ENCODE results near the gene MAX. TPM values are rescaled to one million over a fixed set of nuclear protein-coding genes. Genes with fewer than 3 reads are reported as not detected.

MAX gene
- total and polyA plus RNA-seq, 2 of the 4 experiments (the other 2 are of a cell fraction): 45.2 to 51.8 TPM

DNA sequence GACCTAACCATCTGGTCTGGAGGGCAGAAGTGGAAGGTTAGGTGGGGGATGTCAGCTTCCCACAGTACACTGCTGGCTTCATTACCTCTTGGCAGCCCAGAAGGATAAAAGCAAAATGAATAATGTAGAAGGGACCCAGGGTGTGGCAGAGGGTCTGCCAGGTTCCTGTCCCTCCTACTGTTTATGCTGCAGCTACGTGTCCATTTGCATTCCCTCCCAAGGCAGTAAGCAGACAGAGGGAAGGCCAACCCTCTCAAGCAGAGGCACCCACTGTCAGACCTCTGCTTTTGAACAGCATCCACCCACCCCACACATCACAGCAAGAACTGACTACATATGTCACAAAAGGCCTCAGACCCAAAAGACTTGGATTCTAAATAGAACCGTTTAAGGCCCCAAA, 19.4 kb downstream of the MAX start:
- ATAC-seq (ENCODE audit: low read depth) (no peak), DNase-seq (no peak)
- H2BK15ac ChIP-seq (ENCODE audit: low read depth, low read length): no peak overlapping the region
- WGBS, 2 experiments (ENCODE audit: extremely low coverage in 2 of 2, insufficient read length in 1 of 2): no CpG with 5 or more reads among the region's 2 CpGs
- H4K20me1 ChIP-seq (ENCODE audit: insufficient read depth, low read length): peaks cover 6% of the 10 kb centered on the region; the same call in 1 of the 2 replicates
- ChIA-PET POLR2A (ENCODE audit: unreplicated experiment) (no interaction called here), CTCF (no interaction called here)
- no peak overlapping the region for H3K56ac ChIP-seq (ENCODE audit: extremely low read depth, insufficient read depth, low read length)
- H2AK5ac ChIP-seq (ENCODE audit: low read depth, low read length): no peak overlapping the region
- H3K23ac ChIP-seq (ENCODE audit: low read depth, low read length): no peak overlapping the region
- peaks cover 42 to 58% of the 10 kb centered on the region in 2 experiments for H3K79me1 ChIP-seq (ENCODE audit: low read depth in 1 of 2, low read length in 2 of 2)
- no peak overlapping the region for H2BK20ac ChIP-seq (ENCODE audit: low read depth, low read length)
- H3K4me1 ChIP-seq (ENCODE audit: control insufficient read depth, insufficient read depth, low read length): 0 out of 2 replicates have a peak, but pooled peaks cover 2% of the 10 kb centered on the region
- no peak overlapping the region for H2AFZ ChIP-seq (replicated peaks; ENCODE audit: low read length, poor library complexity)
- in situ Hi-C loops (cut with MboI; ENCODE audit: low sequenced_read_pairs) (no loop called here), dilution Hi-C loops (cut with HindIII; ENCODE audit: low sequenced_read_pairs, unreplicated experiment) (no loop called here), intact Hi-C loops (cut with micrococcal nuclease) (no loop called here)
- no peak overlapping the region for H3K9ac ChIP-seq (ENCODE audit: low read depth, low read length)
- no peak overlapping the region for H3K18ac ChIP-seq (ENCODE audit: low read depth, low read length)
- H3K4ac ChIP-seq (ENCODE audit: low read depth, low read length): no peak overlapping the region
- H2BK120ac ChIP-seq (ENCODE audit: low read depth, low read length): no peak overlapping the region
- H3K27me3 ChIP-seq (ENCODE audit: control insufficient read depth, insufficient read depth, low read length): no peaks in the 10 kb centered on the region
- no TSS peak for BruUV-seq (replicated peaks)
- H4K91ac ChIP-seq (ENCODE audit: insufficient read depth, low read depth, low read length): no peak overlapping the region
- H2BK5ac ChIP-seq (ENCODE audit: low read depth, low read length, poor library complexity, severe bottlenecking): no peak overlapping the region
- peaks cover 2% of the 10 kb centered on the region; the same call in 1 of the 2 replicates for H3K9me3 ChIP-seq (ENCODE audit: control insufficient read depth, insufficient read depth, low read length)
- H3K4me3 ChIP-seq (ENCODE audit: insufficient read depth, low read depth, low read length): no peak overlapping the region
- 0 out of 2 replicates have a peak, but pooled peaks cover 3% of the 10 kb centered on the region for H3K9me1 ChIP-seq (ENCODE audit: insufficient read depth, low read length)
- H3K4me2 ChIP-seq (ENCODE audit: low read depth, low read length): no peak overlapping the region
- no peak overlapping the region for H4K8ac ChIP-seq (ENCODE audit: low read depth in 2 of 2, low read length in 2 of 2)
- no peak overlapping the region for H3K27ac ChIP-seq (ENCODE audit: insufficient read depth, low read length)
- H2AK9ac ChIP-seq (replicated peaks; ENCODE audit: low read depth, low read length, poor library complexity): no peak overlapping the region
- no peak overlapping the region for H3K14ac ChIP-seq (replicated peaks; ENCODE audit: low read depth, low read length)
- H4K5ac ChIP-seq (ENCODE audit: low read depth, low read length): no peak overlapping the region
- TF ChIP-seq CEBPB (IDR thresholded peaks at IDR 0.05; ENCODE audit: low read depth, low read length) (no peak), RFX5 (IDR thresholded peaks at IDR 0.05; ENCODE audit: low read depth, low read length) (no peak), NFE2L2 (IDR thresholded peaks at IDR 0.05; ENCODE audit: low read depth, low read length) (no peak), RCOR1 (IDR thresholded peaks at IDR 0.05; ENCODE audit: insufficient replicate concordance, low read length) (no peak), CHD1 (IDR thresholded peaks at IDR 0.05; ENCODE audit: low read depth, low read length) (no peak), RAD21 (IDR thresholded peaks at IDR 0.05; ENCODE audit: low read length) (no peak)
- peaks cover 42% of the 10 kb centered on the region for H3K36me3 ChIP-seq (ENCODE audit: control insufficient read depth, insufficient read depth, low read length)

Measured in IMR-90 (cell line).